Neuronal stem cell (in vitro differentiated cells): ENCODE data around the gene C17orf75.

Source experiments
- DNase-seq: peaks from one replicate; pipeline ENCODE4 v3.0.0-alpha.2; 2013; ENCODE audit warnings: low spot score
- H2AFZ ChIP-seq: one replicate; pipeline ENCODE4 v1.6.1; 2013; ENCODE audit warnings: mild to moderate bottlenecking, low read length, inconsistent platforms
- H2AK5ac ChIP-seq: 2 replicates; pipeline ENCODE4 v1.6.1; 2013; ENCODE audit warnings: low read depth, mild to moderate bottlenecking, inconsistent platforms, low read length, moderate library complexity, mixed read lengths
- H2BK120ac ChIP-seq: 2 replicates; pipeline ENCODE4 v1.6.1; 2013; ENCODE audit warnings: low read depth, mild to moderate bottlenecking, inconsistent platforms, low read length, moderate library complexity, mixed read lengths
- H2BK12ac ChIP-seq: one replicate; pipeline ENCODE4 v1.6.1; 2013; ENCODE audit warnings: low read length, inconsistent platforms
- H2BK15ac ChIP-seq: 2 replicates; pipeline ENCODE4 v1.6.1; 2013; ENCODE audit warnings: mild to moderate bottlenecking, low read length, inconsistent platforms, mixed read lengths
- H2BK5ac ChIP-seq: one replicate; pipeline ENCODE4 v1.6.1; 2013; ENCODE audit warnings: inconsistent platforms, mild to moderate bottlenecking, low read length, moderate library complexity
- H3K14ac ChIP-seq: one replicate; pipeline ENCODE4 v1.6.1; 2013; ENCODE audit warnings: low read length, inconsistent platforms
- H3K18ac ChIP-seq: 2 replicates; pipeline ENCODE4 v1.6.1; 2013; ENCODE audit warnings: low read length, inconsistent platforms
- H3K23ac ChIP-seq: 2 replicates; pipeline ENCODE4 v1.6.1; 2013; ENCODE audit warnings: low read depth, mild to moderate bottlenecking, mixed read lengths, low read length, inconsistent platforms; ENCODE audit not compliant: poor library complexity
- H3K27ac ChIP-seq: replicated peaks from 3 replicates; pipeline ENCODE4 v1.5.1; 2013; ENCODE audit warnings: low read length, inconsistent platforms
- H3K27me3 ChIP-seq, 3 experiments: 2 replicates each; pipeline ENCODE4 v1.6.1; 2013; ENCODE audit warnings: low read length in 3 of 3, mild to moderate bottlenecking in 2 of 3, inconsistent platforms in 1 of 3, low read depth in 1 of 3, mixed read lengths in 1 of 3, moderate library complexity in 1 of 3; ENCODE audit not compliant: control insufficient read depth in 3 of 3, insufficient read depth in 3 of 3
- H3K36me3 ChIP-seq, 2 donors: replicated peaks in 1 of 2; 2 replicates each; pipeline ENCODE4 v1.6.1; 2013; ENCODE audit warnings: low read length in 2 of 2; ENCODE audit not compliant: control insufficient read depth in 2 of 2, insufficient read depth in 2 of 2
- H3K4ac ChIP-seq: 2 replicates; pipeline ENCODE4 v1.6.1; 2013; ENCODE audit warnings: inconsistent platforms, mild to moderate bottlenecking, low read length, moderate library complexity
- H3K4me1 ChIP-seq, 2 donors: 1 replicate in 1 of 2; 2 replicates in 1 of 2; pipeline ENCODE4 v1.6.1; 2013; ENCODE audit warnings: low read length in 2 of 2, low read depth in 1 of 2; ENCODE audit not compliant: control insufficient read depth in 2 of 2, insufficient read depth in 1 of 2
- H3K4me2 ChIP-seq: one replicate; pipeline ENCODE4 v1.6.1; 2013; ENCODE audit warnings: mild to moderate bottlenecking, low read length, inconsistent platforms; ENCODE audit not compliant: insufficient read depth, poor library complexity, severe bottlenecking
- H3K4me3 ChIP-seq, 2 donors: 2 replicates each; pipeline ENCODE4 v1.5.1; 2013; ENCODE audit warnings: low read length in 2 of 2, mild to moderate bottlenecking in 2 of 2, inconsistent platforms in 1 of 2, moderate library complexity in 1 of 2
- H3K79me1 ChIP-seq: one replicate; pipeline ENCODE4 v1.6.1; 2013; ENCODE audit warnings: low read depth, mild to moderate bottlenecking, inconsistent platforms, low read length, moderate library complexity
- H3K9ac ChIP-seq: one replicate; pipeline ENCODE4 v1.6.1; 2013; ENCODE audit warnings: mild to moderate bottlenecking, low read depth, low read length, inconsistent platforms; ENCODE audit not compliant: poor library complexity
- H3K9me3 ChIP-seq, 2 donors: replicated peaks in 1 of 2; 2 replicates each; pipeline versions ENCODE3 to v1.6.1; 2013; ENCODE audit warnings: low read length in 2 of 2, mild to moderate bottlenecking in 2 of 2, inconsistent platforms in 1 of 2, low read depth in 1 of 2, mixed read lengths in 1 of 2, moderate library complexity in 1 of 2; ENCODE audit not compliant: control insufficient read depth in 2 of 2, insufficient read depth in 1 of 2
- H4K8ac ChIP-seq: one replicate; pipeline ENCODE4 v1.6.1; 2013; ENCODE audit warnings: low read depth, mild to moderate bottlenecking, inconsistent platforms, low read length, moderate library complexity
- H4K91ac ChIP-seq: one replicate; pipeline ENCODE4 v1.6.1; 2013; ENCODE audit warnings: low read length, low read depth, mild to moderate bottlenecking, inconsistent platforms; ENCODE audit not compliant: poor library complexity
- WGBS, 2 donors: extraction: QIAGEN DNeasy Blood & Tissue Kit; methylation state at CpG; one replicate each; pipeline ENCODE4 v1.1.7; 2013; ENCODE audit warnings: missing lambda C conversion rate in 2 of 2, mixed read lengths in 1 of 2; ENCODE audit not compliant: insufficient read length in 2 of 2, insufficient replicate concordance in 1 of 2; ENCODE audit errors: extremely low coverage in 2 of 2; 5-methylcytosine and 5-hydroxymethylcytosine counted together

Gene C17orf75

GRCh38 chr17:32342603-32343325, 791 bp upstream of the C17orf75 start:
- Histone ChIP-seq H2AFZ (peak overlapping the region; percentile 94), H3K23ac (no peak overlapping the region), H3K79me1 (no peaks in the 10 kb centered on the region), H2BK120ac (no peak overlapping the region), H3K14ac (no peak overlapping the region), H3K9me3 (no peaks in the 10 kb centered on the region), H2BK5ac (no peak overlapping the region), H2BK12ac (no peak overlapping the region), H3K9ac (no peak overlapping the region), H3K27me3 (peaks cover 0 to 2% (median 0%) of the 10 kb centered on the region in 3 experiments), H4K91ac (no peak overlapping the region), H3K18ac (no peak overlapping the region), H2AK5ac (no peak overlapping the region), H3K4me1 (peaks cover 4 to 7% of the 10 kb centered on the region in 2 donors), H3K27ac (no peak overlapping the region), H3K4me3 (peak overlapping the region in 1 of 2 donors; percentile 76), H3K4ac (no peak overlapping the region), H4K8ac (no peak overlapping the region), H3K4me2 (no peak overlapping the region), H3K36me3 (peaks cover 10 to 26% of the 10 kb centered on the region in 2 donors), H2BK15ac (no peak overlapping the region)
- no peak for DNase-seq
- no CpG with 5 or more reads among the region's 14 CpGs for WGBS, 2 donors

- DNase-seq: no peak
- Histone ChIP-seq H2BK5ac (no peak overlapping the region), H3K9ac (peak overlapping the region; percentile 93), H3K79me1 (no peaks in the 10 kb centered on the region), H3K27ac (peak overlapping the region; percentile 16), H3K4me1 (peaks cover 4 to 7% of the 10 kb centered on the region in 2 donors), H3K27me3 (peaks cover 0 to 2% (median 0%) of the 10 kb centered on the region in 3 experiments), H4K91ac (no peak overlapping the region), H3K36me3 (peaks cover 16 to 40% of the 10 kb centered on the region in 2 donors), H3K14ac (peak overlapping the region; percentile 84), H2BK120ac (no peak overlapping the region), H3K4me3 (peak overlapping the region; percentile 76 to 93), H2BK12ac (no peak overlapping the region), H4K8ac (no peak overlapping the region), H3K4me2 (peak overlapping the region; percentile 74), H2AK5ac (no peak overlapping the region), H2AFZ (peak overlapping the region; percentile 94), H3K18ac (peak overlapping the region; percentile 93), H2BK15ac (no peak overlapping the region), H3K4ac (no peak overlapping the region), H3K9me3 (no peaks in the 10 kb centered on the region), H3K23ac (no peak overlapping the region)
- no CpG with 5 or more reads among the region's 13 CpGs for WGBS, 2 donors
Measured at GRCh38 chr17:32341141-32341856, 674 bp downstream of the C17orf75 start.

- Histone ChIP-seq H3K27ac (no peak overlapping the region), H3K4ac (no peak overlapping the region), H2BK12ac (no peak overlapping the region), H3K4me1 (no peaks in the 10 kb centered on the region), H3K27me3 (no peaks in the 10 kb centered on the region), H2AK5ac (no peak overlapping the region), H3K36me3 (peaks cover 22 to 93% of the 10 kb centered on the region in 2 donors), H3K79me1 (no peaks in the 10 kb centered on the region), H3K14ac (no peak overlapping the region), H3K9ac (no peak overlapping the region), H2AFZ (no peak overlapping the region), H3K18ac (no peak overlapping the region), H4K8ac (no peak overlapping the region), H3K4me3 (no peak overlapping the region), H3K23ac (no peak overlapping the region), H2BK15ac (no peak overlapping the region), H4K91ac (no peak overlapping the region), H2BK120ac (no peak overlapping the region), H2BK5ac (no peak overlapping the region), H3K4me2 (no peak overlapping the region), H3K9me3 (peaks cover 0 to 2% of the 10 kb centered on the region in 2 donors)
- DNase-seq: no peak
- no CpG with 5 or more reads among the region's 4 CpGs for WGBS, 2 donors
Measured at GRCh38 chr17:32335687-32336086, 6.3 kb downstream of the C17orf75 start.

GRCh38 chr17:32335046-32335445, 6.9 kb downstream of the C17orf75 start:
- Histone ChIP-seq H3K4me2 (no peak overlapping the region), H2AFZ (no peak overlapping the region), H3K36me3 (peaks cover 22 to 95% of the 10 kb centered on the region in 2 donors), H2BK12ac (no peak overlapping the region), H2BK120ac (no peak overlapping the region), H3K4me1 (no peaks in the 10 kb centered on the region), H3K9me3 (peaks cover 0 to 2% of the 10 kb centered on the region in 2 donors), H2AK5ac (no peak overlapping the region), H3K14ac (no peak overlapping the region), H2BK5ac (no peak overlapping the region), H3K4ac (no peak overlapping the region), H2BK15ac (no peak overlapping the region), H3K18ac (no peak overlapping the region), H3K27me3 (no peaks in the 10 kb centered on the region), H3K79me1 (no peaks in the 10 kb centered on the region), H3K27ac (no peak overlapping the region), H3K9ac (no peak overlapping the region), H4K91ac (no peak overlapping the region), H3K23ac (no peak overlapping the region), H3K4me3 (no peak overlapping the region), H4K8ac (no peak overlapping the region)
- no peak for DNase-seq
